GM18951 (cell line): ENCODE data around the gene LRRC4B.

Experiments
- POLR2A ChIP-seq: IDR thresholded peaks from 4 replicates; pipeline ENCODE4 v1.6.1; 2011; ENCODE audit warnings: mild to moderate bottlenecking; ENCODE audit not compliant: insufficient read length, insufficient read depth; ENCODE audit errors: extremely low read depth
- in situ Hi-C: fragments of 300-500 bp; cut with MboI; formaldehyde crosslinking; loops from one replicate; pipeline ENCODE4 v1.12.0; 2022; ENCODE audit warnings: low sequenced_read_pairs, mixed read lengths, inconsistent platforms; ENCODE audit not compliant: unreplicated experiment

Gene LRRC4B

DNA sequence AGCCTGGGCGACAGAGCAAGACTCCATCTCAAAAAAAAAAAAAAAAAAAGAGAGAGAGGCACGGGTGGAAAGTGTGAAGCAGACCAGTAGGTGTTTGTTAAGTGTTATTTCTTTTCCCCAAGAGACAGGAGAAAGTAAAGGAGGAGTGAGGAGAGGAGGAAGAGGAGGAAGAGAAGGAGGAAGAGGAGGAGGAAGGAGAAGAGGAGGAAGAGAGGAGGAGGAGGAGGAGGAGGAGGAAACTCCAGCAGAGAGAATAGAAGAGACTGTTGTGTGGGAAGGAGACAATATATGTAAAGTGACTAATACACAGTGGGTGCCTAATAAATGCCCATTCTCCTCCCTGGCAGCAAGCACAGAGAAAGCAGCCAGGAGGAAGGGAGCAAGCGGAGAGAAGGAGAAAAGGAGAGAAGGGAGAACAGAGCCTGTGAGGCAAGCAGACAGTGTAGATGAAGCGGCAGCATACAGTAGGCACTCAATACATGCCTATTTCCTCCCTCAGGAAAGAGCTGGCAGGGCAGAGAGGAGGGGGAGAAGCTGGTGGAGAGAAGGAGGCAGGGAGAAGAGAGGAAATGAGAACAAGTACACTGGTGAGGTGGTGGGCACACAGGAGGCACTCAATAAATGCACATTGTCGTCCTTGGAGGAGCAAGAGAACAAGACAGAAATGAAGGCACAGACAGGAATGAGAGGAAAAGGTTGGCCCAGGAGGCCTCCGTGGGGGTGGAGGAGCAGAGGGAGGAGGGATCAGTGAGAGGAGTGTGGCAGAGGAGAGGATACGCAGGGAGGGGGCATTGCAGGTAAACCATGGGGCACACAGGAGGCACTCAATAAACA, 73.8 kb downstream of the LRRC4B start:
- in situ Hi-C loops = no loop called here
- no peak for TF ChIP-seq POLR2A

DNA sequence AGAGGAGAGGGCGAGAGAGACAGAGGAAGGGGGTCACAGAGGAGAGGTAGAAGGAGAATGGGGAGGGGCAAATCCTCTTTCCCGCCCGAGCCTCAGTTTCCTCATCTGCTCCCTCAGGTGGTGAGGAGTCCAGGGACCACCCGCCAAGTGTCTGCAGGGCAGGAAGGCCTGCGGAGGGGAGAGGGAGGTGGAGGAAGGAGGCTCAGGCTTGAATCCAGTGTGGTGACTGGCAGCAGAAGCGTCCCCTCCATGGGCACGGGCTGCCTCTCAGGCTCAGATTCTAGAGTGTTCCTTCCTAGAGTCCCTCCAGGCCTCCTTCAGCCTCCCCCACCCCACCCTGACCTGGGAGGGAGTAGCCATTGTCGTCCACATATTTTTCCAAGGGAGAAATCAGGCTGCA, 75.1 kb downstream of the LRRC4B start:
- in situ Hi-C loops = no loop called here

DNA sequence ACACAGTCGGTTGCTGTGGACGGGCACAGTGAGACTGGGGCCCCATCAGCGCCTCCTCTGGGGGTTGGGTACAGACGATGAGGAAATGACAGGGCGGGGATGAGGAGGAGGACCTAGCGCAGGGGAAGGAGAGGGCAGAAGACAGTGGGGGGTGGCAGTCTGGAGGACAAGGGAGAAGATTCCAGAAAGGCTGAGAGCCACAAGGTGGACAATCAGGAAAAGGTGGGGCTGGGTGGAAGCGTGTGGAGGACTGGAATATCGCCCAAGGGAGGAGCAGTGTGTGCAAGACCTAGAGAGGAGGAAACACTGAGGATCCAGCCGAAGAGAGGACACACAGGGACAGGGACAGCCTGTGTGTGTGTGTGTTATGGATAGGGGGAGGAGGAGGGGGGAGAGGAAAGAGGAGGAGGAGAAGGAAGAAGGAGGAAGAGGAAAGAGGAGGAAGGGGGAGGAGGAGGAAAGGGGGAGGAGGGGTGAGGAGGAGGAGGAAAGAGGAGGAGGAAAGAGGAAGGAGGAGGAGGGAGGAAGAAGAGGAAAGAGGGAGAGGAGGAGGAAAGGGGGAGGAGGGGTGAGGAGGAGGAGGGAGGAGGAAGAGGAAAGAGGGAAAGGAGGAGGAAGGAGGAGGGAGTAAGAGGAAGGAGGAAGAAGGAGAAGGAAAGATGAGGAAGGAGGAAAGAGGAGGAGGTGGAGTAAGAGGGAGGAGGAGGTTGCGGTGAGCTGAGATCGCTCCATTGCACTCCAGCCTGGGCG, 75.8 kb downstream of the LRRC4B start:
- in situ Hi-C loops = no loop called here
- no peak for TF ChIP-seq POLR2A

More for the DNA sequence above, 75.1 kb downstream of the LRRC4B start:
- TF ChIP-seq POLR2A = no peak

DNA sequence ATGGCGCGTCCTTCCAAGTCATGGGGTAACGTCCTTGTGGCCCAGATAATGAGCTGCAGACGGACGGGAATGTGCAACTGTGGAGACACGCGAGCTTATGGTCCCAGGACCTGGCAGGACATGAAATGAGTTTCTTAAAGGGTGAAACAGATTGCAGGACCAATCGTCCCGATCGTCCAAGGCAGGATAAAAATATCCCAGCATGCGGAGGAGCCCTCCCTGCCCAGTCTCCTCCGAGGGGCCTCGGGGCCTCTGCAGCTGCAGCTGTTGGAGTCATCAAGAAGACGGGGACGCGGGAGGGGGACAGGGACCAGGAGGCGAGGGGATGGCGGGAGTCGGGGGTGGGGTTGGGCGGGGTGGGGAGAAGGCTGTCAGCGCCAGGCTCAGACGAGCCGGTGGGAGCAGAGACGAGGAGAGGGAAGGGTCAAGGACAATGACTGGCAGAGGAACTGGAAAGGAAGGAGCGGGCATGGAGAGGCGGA, 77.2 kb downstream of the LRRC4B start:
- no peak for TF ChIP-seq POLR2A
- in situ Hi-C loops = no loop called here

DNA sequence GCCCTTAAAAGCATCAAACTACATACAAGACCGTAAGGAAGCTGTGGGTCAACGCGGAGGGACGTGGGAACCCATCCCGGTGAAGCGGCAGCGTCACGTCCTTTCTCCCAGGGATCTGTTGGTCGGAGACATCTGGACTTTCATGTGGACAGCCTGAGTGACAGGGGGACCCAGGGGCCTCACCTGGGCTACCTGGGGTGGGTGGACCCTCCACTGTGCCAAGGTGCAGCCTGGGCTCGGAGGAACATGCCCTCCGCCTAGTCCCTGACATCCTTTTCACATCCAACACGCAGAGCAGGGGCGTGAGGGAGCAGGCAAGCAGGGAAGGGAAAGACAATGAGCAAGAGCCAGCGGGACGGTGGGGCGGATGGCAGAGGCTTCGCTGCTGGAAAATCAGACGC, 77.8 kb downstream of the LRRC4B start:
- no peak for TF ChIP-seq POLR2A
- in situ Hi-C loops = no loop called here

DNA sequence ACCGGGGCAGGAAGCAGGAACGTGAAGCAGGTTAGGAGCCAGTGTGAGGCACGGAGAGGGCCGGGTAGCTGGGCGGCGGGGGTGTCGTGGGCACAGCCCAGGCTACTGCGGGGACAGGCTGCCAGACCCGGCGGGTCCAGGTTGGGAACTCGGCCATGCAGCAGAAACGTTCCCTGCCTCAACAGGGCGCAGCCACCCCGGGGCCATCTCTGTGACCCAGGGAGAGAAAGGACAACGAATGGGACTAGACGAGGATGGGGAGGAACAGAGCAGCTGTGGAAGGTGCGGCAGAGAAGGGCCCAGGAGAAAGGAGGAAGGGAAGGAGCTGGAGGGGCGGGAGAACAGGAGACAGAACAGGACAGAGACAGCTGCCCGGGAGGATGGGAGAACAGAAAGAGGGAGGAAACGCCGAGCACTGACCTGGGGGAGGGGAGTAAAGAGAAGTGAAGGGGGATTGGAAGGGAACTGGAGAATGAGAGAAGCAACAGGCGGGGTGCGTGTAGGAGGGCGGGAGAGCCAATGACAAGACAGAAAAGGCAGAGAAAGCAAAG, 78.7 kb downstream of the LRRC4B start:
- in situ Hi-C loops = no loop called here
- no peak for TF ChIP-seq POLR2A

DNA sequence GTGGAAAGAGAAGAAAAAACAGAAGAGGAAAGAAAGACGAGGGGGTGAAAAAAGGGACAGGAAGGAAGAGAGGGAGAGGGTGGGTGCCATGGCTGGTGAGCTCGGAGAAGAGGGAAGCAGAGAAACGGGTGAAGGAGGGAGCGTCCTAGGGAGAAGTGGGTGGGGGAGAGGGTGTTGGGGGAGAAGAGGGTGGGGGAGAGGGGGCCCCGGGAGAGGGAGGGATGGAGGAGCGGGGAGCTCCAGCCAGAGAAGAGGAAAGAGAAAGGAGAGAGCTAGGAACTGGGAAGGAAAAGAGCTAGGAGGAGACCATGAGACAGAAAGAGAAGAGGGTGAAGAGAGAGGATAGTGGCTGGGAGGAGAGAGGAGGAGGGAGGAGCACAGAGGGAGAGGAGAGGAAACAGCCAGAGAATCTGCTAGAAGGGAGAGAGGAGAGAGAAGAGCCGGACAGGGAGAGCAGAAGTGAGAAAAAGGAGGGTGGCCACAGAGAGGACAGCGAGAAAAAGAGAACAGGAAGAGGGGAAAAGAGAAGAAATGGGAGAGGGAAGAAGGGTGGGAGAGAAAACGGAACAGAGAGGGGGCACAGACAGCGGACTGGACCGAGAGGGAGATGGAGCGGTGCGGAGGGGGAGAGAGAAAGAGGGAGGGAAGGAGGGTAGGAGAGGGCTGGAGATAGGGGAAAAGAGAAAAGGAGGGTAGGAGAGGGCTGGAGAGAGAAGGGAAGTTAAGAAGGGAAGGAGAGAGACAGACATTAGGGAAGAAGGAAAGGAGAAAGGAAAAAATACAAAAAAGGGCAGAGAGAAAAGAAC, 79.6 kb downstream of the LRRC4B start:
- in situ Hi-C loops = no loop called here
- no peak for TF ChIP-seq POLR2A

DNA sequence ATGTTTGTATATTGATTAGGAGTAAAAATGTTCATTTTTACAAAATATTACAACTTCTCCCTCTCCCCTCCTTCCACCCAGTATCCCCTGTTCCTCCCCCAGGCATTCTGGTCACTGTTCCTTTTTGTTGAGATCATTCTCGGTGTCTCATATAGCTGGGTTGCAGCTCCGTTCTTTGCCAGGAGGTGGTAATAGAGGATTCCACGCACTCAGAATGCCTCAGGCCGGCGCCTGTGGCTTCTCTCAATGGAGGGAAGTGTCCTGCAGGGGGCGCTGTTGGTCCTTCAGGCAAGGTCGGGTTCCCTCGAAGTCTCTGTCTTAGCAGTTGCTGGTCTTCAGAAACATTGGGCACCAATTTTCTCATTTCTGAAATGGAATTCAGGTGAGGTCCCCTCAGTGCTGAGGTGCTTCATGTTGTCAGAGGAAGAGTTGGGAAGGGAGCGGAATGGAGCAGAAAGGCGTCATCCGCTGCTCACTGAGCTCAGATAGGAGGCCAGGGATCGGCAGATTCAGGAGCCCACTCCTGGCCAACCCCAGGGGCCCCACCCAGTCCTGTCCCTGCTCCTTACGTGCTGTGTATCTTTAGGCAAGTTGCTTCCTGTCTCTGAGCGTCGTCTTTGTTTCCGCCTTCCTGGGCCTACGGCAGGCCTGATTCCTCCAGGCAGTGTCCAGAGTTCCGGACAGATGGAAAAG, 81.3 kb downstream of the LRRC4B start:
- no peak for TF ChIP-seq POLR2A
- in situ Hi-C loops = no loop called here

DNA sequence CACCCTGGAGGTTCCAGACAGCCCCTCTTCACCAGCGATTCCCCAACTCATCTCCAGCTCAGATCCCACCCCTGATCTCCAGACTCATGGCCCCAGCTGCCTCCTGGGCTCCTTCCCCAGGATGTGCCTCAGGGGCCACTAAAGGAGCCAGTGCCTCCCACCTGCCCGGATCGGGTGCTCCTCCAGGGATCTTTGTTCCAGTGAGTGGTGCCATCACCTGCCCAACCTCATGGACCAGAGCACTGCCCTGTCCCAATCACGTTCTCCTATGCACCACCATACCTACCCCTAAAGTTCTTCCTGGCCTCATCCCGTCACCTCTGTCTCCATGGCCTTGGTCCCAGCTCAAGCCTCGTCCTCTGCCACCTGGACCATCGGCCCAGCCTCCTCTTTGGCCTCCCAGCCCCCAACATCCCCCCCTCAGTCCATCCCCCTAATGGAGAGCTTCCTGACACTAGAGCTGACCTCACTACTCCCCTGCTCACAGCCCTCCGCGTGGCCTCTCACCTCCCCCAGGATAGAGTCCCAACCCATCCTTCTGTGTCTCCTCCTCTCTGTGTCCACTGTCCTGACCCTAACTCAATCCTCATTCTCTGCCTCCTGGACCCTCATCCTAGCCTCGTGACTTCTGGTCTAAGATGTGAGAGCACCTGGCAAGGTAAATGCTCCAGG, 82.8 kb downstream of the LRRC4B start:
- in situ Hi-C loops = no loop called here
- no peak for TF ChIP-seq POLR2A

DNA sequence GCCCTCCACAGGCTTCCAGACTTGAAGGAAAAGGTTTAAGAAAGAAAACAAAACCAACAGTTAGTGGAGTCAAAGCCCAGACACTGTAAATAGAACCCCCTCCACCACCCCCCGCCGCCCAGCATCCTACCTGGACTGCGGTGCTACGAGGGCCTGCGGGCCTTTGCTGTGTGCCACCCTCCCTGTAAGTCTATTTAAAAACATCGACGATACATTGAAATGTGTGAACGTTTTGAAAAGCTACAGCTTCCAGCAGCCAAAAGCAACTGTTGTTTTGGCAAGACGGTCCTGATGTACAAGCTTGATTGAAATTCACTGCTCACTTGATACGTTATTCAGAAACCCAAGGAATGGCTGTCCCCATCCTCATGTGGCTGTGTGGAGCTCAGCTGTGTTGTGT, 85.3 kb downstream of the LRRC4B start:
- no peak for TF ChIP-seq POLR2A
- in situ Hi-C loops = no loop called here

DNA sequence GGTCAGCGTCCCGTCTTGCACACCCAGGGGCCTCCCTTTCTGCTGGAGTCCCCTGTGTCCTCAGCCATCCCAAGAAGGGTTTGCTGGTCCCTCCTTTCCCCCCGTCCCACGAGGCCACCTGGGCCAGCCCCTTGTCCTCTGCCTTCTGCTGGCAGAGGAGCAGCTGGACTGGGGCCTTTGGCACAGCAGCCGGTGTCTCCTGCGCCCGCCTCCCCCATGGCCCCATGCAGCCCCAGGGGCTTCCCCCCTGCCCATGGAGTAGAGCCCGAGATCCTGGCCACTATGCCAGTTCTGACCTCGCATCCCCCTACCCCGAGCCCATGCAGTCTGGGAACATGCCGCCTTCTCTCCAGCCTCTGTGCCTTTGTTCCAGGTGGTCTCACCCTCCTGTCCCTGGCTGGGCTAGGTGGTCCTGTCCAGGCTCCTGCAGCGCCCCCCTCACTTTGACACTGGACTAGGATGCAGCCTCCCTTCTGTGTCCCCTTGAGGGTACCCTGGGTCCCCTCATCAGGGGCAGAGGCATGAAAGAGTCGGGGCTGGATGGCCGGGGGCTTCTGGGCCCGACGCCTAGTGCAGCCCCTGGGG, 85.9 kb downstream of the LRRC4B start:
- TF ChIP-seq POLR2A = no peak
- in situ Hi-C loops = no loop called here
